ENCODE measurements around the gene PROP1.

DNA sequence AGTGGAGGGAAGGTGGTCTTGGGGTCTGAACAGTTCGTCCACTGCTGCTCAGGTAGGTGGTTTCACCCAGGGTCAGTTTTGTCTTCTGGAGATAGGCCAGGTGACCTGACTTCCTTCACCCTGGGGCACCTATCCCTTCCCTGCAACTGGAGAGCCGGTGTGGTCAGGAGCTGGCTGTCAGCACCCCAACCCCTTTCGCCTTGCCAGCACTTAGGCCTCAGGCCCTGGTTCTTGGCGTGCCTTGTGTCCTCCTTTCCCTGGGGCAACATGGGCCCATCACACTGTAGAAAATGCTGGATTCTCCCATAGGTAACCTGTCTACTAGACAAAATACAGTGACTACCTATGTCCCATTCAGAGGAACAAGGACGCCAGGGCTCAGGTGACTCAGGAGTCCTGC lies 13.1 kb downstream of the PROP1 start:
- TF ChIP-seq POLR2A (IDR thresholded peaks at IDR 0.05) (no peak), POLR2AphosphoS5 (IDR thresholded peaks at IDR 0.05) (no peak), CTCF (IDR thresholded peaks at IDR 0.05) (no peak)
